Astrocyte of the spinal cord (primary cell): ENCODE results near the gene DTNB.

Experiments
- DNase-seq: peaks from one replicate; pipeline ENCODE4 v3.0.0; 2011; ENCODE audit warnings: low read depth, low spot score
- H3K4me3 ChIP-seq: 2 replicates; pipeline ENCODE4 v1.5.1; 2011; ENCODE audit warnings: low read depth, mild to moderate bottlenecking, low read length, moderate library complexity
- in situ Hi-C: cut with HindIII; loops from 2 replicates; pipeline ENCODE4 v1.10.0; 2017; ENCODE audit warnings: low sequenced_read_pairs
- TF ChIP-seq, protein P1 (sequence below): IDR thresholded peaks from 2 replicates; pipeline ENCODE4 v1.5.1; 2012; ENCODE audit warnings: low read depth, mild to moderate bottlenecking, low read length, inconsistent platforms

Gene DTNB

DNA sequence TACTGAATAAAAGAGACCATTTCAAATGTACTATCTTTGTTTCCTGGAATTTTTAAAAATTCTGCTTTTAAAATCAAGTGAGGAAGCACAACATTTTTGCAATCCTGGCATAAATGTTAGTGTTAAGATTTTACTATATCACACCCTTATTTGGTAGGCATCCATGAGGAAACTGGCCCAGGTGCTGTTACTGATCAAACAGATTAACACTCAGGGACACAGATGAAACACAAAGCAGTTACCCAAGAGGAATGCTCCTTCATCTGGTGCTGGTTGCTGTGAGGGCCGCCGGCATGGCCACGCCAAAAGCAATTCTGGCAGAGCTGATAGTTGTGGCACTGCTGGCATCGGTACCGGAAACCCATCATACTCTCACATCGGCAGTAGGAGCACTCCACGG lies 96.8 kb downstream of the DTNB start:
- no peak for DNase-seq
- in situ Hi-C loops: no loop called here
- TF ChIP-seq, protein P1, sequence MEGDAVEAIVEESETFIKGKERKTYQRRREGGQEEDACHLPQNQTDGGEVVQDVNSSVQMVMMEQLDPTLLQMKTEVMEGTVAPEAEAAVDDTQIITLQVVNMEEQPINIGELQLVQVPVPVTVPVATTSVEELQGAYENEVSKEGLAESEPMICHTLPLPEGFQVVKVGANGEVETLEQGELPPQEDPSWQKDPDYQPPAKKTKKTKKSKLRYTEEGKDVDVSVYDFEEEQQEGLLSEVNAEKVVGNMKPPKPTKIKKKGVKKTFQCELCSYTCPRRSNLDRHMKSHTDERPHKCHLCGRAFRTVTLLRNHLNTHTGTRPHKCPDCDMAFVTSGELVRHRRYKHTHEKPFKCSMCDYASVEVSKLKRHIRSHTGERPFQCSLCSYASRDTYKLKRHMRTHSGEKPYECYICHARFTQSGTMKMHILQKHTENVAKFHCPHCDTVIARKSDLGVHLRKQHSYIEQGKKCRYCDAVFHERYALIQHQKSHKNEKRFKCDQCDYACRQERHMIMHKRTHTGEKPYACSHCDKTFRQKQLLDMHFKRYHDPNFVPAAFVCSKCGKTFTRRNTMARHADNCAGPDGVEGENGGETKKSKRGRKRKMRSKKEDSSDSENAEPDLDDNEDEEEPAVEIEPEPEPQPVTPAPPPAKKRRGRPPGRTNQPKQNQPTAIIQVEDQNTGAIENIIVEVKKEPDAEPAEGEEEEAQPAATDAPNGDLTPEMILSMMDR: no peak
- H3K4me3 ChIP-seq: no peak overlapping the region

DNA sequence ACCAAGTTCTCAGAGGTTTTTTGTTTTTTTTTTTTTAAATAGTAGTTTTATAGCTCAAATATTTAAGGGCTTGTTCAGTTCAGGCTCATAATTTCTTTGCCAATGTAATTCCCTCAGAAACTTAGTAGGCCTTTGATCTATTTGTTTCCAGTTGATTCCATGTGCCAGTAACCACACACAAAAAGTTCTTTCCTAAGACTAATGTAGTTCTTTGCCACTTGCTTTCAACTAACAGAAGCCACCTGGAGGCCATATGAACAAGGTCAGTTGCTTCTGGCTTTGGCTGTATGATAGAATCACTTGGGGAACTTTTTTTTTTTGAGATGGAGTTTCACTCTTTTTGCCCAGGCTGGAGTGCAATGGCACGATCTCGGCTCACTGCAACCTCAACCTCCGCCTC lies 100.7 kb downstream of the DTNB start:
- TF ChIP-seq, protein P1: no peak
- H3K4me3 ChIP-seq: no peak overlapping the region
- in situ Hi-C loops: no loop called here
- DNase-seq: no peak

- DNase-seq: no peak
Measured at GRCh38 chr2:25570161-25570845, 103.1 kb downstream of the DTNB start.

GRCh38 chr2:25567406-25567805 lies 106.0 kb downstream of the DTNB start:
- in situ Hi-C loops: no loop called here
- no peak overlapping the region for H3K4me3 ChIP-seq
- peak; percentile 65 for DNase-seq
- TF ChIP-seq, protein P1: peak; percentile 57

More at GRCh38 chr2:25570161-25570845, 103.1 kb downstream of the DTNB start:
- TF ChIP-seq, protein P1: no peak
- in situ Hi-C loops: no loop called here
- no peak overlapping the region for H3K4me3 ChIP-seq

- no peak for DNase-seq
- in situ Hi-C loops: no loop called here
- TF ChIP-seq, protein P1: no peak
- H3K4me3 ChIP-seq: no peak overlapping the region
Measured at GRCh38 chr2:25566694-25567093, 106.7 kb downstream of the DTNB start.

DNA sequence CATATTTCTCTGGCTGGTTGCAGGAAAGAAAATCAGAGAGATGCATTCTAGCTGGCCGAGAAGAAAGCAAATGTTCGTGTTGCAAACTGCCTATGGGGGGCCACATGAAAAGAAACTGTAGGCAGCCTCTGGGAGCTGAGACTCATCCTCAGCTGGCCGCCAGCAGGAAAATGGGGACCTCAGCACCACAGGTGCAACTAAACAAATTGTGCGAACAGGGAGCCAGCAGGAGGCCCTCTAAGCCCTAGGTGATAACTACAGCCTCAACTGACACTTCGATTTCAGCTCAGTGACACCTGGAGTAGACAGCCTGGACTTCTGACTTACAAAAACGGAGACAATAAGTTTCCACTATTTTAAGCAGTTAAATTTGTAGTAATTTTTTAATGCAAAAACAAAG lies 107.3 kb downstream of the DTNB start:
- H3K4me3 ChIP-seq: no peak overlapping the region
- TF ChIP-seq, protein P1: no peak
- in situ Hi-C loops: no loop called here
- no peak for DNase-seq
